NCI-H1417 treated with DMSO at 0.1 percent for 48 hours (cell line): ENCODE data around the gene IFNAR1.
"Not testable (repeated sequence)": the region's sequence is repeated elsewhere in the genome, so short reads cannot be mapped to it uniquely, and the experiment has no call there.

Source experiments
- DNase-seq: peaks from one replicate; lab custom pipeline; 2025; lab: John Stamatoyannopoulos, UW

IFNAR1 gene

GRCh38 chr21:33308586-33309490, 15.9 kb upstream of the IFNAR1 start:
- DNase-seq, result no peak

- DNase-seq, result no peak
Observed at GRCh38 chr21:33309778-33310177, 15.0 kb upstream of the IFNAR1 start.

GRCh38 chr21:33312121-33312520, 12.6 kb upstream of the IFNAR1 start:
- no peak for DNase-seq

GRCh38 chr21:33313183-33313582, 11.6 kb upstream of the IFNAR1 start:
- no peak for DNase-seq

GRCh38 chr21:33313611-33314010, 11.2 kb upstream of the IFNAR1 start:
- no peak for DNase-seq

- no peak for DNase-seq
Observed at GRCh38 chr21:33314111-33314510, 10.7 kb upstream of the IFNAR1 start.

GRCh38 chr21:33315946-33316710, 8.6 kb upstream of the IFNAR1 start:
- no peak for DNase-seq

GRCh38 chr21:33317145-33317544, 7.6 kb upstream of the IFNAR1 start:
- no peak for DNase-seq

GRCh38 chr21:33317786-33318486, 6.8 kb upstream of the IFNAR1 start:
- no peak for DNase-seq

GRCh38 chr21:33321005-33321404, 3.8 kb upstream of the IFNAR1 start:
- DNase-seq, result not testable (repeated sequence)

GRCh38 chr21:33323610-33324009, 1.2 kb upstream of the IFNAR1 start:
- DNase-seq, result not testable (repeated sequence)

- peak; percentile 26 for DNase-seq
Observed at GRCh38 chr21:33325222-33326067, 675 bp downstream of the IFNAR1 start.

- no peak for DNase-seq
Observed at GRCh38 chr21:33327326-33327725, 2.6 kb downstream of the IFNAR1 start.

GRCh38 chr21:33327792-33328433, 3.1 kb downstream of the IFNAR1 start:
- no peak for DNase-seq

GRCh38 chr21:33330726-33331125, 6.0 kb downstream of the IFNAR1 start:
- no peak for DNase-seq

- no peak for DNase-seq
Observed at GRCh38 chr21:33332143-33332542, 7.4 kb downstream of the IFNAR1 start.

GRCh38 chr21:33334191-33334590, 9.4 kb downstream of the IFNAR1 start:
- DNase-seq, result no peak

- no peak for DNase-seq
Observed at GRCh38 chr21:33334824-33335223, 10.1 kb downstream of the IFNAR1 start.

GRCh38 chr21:33339135-33339534, 14.4 kb downstream of the IFNAR1 start:
- DNase-seq, result no peak

- no peak for DNase-seq
Observed at GRCh38 chr21:33339918-33340317, 15.1 kb downstream of the IFNAR1 start.

- DNase-seq, result no peak
Observed at GRCh38 chr21:33345751-33346238, 21.0 kb downstream of the IFNAR1 start.
